Body of pancreas (tissue), 4 donors: ENCODE data around the gene EID1.

Experiments used
- POLR2A ChIP-seq, 3 donors: fragments of 450-650 bp; IDR thresholded peaks; one replicate each; pipeline ENCODE4 v1.6.1; 2016; ENCODE audit warnings: antibody characterized with exemption in 3 of 3, mild to moderate bottlenecking in 2 of 3
- TF ChIP-seq, protein P1 (sequence below), 7 experiments: fragments of 450-650 bp in 4 of 7; fragments of 200-600 bp in 3 of 7; sonication (generic) in 3 of 7; IDR thresholded peaks; one replicate each; pipeline ENCODE4 v1.5.1; 2016 to 2019; ENCODE audit warnings: antibody characterized with exemption in 7 of 7

GRCh38 chr15:48872632-48873031, 5.3 kb upstream of the EID1 start:
- TF ChIP-seq, protein P1, sequence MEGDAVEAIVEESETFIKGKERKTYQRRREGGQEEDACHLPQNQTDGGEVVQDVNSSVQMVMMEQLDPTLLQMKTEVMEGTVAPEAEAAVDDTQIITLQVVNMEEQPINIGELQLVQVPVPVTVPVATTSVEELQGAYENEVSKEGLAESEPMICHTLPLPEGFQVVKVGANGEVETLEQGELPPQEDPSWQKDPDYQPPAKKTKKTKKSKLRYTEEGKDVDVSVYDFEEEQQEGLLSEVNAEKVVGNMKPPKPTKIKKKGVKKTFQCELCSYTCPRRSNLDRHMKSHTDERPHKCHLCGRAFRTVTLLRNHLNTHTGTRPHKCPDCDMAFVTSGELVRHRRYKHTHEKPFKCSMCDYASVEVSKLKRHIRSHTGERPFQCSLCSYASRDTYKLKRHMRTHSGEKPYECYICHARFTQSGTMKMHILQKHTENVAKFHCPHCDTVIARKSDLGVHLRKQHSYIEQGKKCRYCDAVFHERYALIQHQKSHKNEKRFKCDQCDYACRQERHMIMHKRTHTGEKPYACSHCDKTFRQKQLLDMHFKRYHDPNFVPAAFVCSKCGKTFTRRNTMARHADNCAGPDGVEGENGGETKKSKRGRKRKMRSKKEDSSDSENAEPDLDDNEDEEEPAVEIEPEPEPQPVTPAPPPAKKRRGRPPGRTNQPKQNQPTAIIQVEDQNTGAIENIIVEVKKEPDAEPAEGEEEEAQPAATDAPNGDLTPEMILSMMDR (IDR thresholded peaks at IDR 0.05), result no peak
- no peak for TF ChIP-seq POLR2A (IDR thresholded peaks at IDR 0.05)
